ENCODE data around the gene CCDC74A. TPM values are rescaled to one million over a fixed set of nuclear protein-coding genes. Genes with fewer than 3 reads are reported as not detected.
"Not testable (repeated sequence)": the region's sequence is repeated elsewhere in the genome, so short reads cannot be mapped to it uniquely, and the experiment has no call there.

CCDC74A gene
- 1.1 TPM for total RNA-seq
- long read RNA-seq, partial matches to known transcripts, result 0 of 6 reads
- long read RNA-seq, other reads (novel, unspliced or antisense), result 5 of 6 reads

DNA sequence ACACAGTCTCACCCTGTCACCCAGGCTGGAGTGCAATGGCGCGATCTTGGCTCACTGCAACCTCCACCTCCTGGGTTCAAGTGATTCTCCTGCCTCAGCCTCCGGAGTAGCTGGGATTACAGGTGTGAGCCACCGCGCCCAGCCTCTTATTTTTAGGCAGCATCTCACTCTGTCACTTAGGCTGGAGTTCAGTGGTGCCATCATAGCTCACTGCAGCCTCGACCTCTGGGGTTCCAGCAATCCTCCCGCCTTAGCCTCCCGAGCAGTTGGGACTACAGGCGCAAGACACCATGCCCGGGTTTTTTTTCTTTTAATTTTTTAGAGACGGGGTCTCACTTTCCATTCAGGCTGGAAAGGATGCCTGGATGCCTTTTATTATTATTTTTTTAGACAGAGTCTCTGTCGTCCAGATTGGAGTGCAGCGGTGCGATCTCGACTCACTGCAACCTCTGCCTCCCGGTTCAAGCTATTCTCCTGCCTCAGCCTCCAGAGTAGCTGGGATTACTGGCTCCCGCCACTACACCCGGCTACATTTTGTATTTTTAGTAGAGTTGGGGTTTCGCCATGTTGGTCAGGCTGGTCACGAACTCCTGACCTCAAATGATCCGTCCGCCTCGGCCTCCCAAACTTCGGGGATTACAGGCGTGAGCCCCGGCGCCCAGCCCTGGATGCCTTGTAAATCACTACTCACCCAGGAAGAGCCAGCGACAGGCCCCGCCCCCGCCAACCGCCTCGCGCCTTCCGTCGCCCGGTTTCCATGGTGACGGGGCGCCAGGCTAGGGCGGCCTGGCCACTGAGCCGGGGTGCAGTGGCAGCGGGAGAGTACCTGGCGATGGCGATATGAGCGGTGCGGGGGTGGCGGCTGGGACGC, at the start of gene CCDC74A:
TSS of gene CCDC74A (plus strand) at position 758 of the 871 bp plus-strand sequence. CDS start at position 841, 83 bp downstream.
- peak; percentile 77 for DNase-seq (ENCODE audit: low spot score)
- intact Hi-C loops (cut with DNase I), result not testable (repeated sequence)

GRCh38 chr2:131478074-131478849, 49.4 kb upstream of the CCDC74A start:
- intact Hi-C loops (cut with DNase I); DNase-seq (ENCODE audit: low spot score): not testable (repeated sequence)

DNA sequence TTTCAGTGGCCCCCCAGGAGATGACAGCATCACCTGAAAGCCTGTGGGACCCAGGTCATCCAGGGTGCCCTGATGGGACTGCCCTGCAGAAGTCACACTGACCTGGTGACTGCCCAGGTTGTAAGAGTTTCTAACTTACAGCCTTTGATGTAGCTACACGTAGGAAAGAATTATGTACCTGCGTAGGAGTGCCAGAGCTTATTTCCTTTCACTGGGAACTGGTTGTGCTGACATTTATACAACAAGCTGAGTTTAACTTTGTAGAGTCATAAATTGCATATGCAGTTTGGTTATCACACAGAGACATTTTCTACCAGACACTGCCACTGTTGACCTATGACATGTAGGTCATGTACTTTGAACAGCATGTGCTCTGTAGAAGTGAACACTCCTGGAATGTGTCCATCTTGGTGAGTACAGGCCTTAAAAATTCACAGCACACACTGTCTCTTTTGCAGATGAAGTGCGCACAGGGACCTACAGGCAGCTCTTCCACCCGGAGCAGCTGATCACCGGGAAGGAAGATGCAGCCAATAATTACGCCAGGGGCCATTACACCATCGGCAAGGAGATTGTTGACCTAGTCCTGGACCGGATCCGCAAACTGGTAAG, 48.7 kb upstream of the CCDC74A start:
- DNase-seq (ENCODE audit: low spot score); intact Hi-C loops (cut with DNase I): not testable (repeated sequence)

GRCh38 chr2:131480351-131480750, 47.3 kb upstream of the CCDC74A start:
- intact Hi-C loops (cut with DNase I); DNase-seq (ENCODE audit: low spot score): not testable (repeated sequence)

GRCh38 chr2:131482506-131483155, 45.1 kb upstream of the CCDC74A start:
- intact Hi-C loops (cut with DNase I); DNase-seq (ENCODE audit: low spot score): not testable (repeated sequence)

GRCh38 chr2:131483981-131484820, 43.5 kb upstream of the CCDC74A start:
- intact Hi-C loops (cut with DNase I); DNase-seq (ENCODE audit: low spot score): not testable (repeated sequence)

- DNase-seq (ENCODE audit: low spot score), result peak; percentile 56
- intact Hi-C loops (cut with DNase I), result not testable (repeated sequence)
Measured at GRCh38 chr2:131484906-131485460, 42.7 kb upstream of the CCDC74A start.

- DNase-seq (ENCODE audit: low spot score), result peak; percentile 46
- intact Hi-C loops (cut with DNase I), result not testable (repeated sequence)
Measured at GRCh38 chr2:131486201-131486902, 41.3 kb upstream of the CCDC74A start.

GRCh38 chr2:131488306-131489205, 39.1 kb upstream of the CCDC74A start:
- no peak for DNase-seq (ENCODE audit: low spot score)
- intact Hi-C loops (cut with DNase I), result no loop called here

DNA sequence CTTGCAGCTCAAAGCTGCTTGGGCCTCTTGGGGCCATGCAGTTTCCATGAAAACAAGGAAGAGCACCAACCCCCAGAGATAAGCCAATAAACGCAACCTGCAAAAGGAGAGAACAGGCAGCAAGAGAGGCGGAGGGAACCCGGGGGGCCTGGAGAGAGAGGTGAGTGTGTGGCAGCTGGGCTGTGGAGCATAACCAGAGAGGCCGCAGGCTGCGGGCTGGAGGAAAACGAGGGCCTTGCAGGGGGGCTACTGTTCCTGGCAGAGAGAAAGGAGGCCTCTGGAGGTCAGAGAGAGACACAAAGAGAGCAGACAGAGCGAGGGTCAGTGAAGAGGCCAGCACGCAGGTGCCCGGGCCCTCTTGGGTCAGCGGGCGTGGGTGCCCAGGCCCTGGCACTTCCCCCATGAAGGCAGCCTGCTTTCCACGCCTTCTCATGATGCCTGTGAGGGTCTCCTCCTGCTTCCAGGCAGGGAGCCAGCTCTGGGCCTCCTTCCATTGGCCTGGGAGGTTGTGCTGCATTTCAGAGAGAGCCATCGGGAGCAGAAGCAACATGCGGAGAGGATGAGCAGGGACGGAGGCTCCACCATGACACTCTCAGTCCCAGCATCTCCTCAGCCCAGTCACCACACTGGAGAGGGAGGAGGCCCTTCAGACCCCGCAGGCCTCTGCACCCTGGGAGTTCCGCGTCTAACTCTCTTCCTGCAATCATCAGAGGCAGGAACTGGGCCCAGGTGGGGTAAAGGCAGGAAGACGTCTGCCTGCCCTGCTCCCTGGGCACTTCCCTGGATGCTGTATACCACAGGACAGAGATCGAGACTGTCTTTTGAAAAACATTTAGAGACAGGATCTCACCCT, 36.8 kb upstream of the CCDC74A start:
- not testable (repeated sequence) for DNase-seq (ENCODE audit: low spot score)
- intact Hi-C loops (cut with DNase I), result loop anchor here (10.0 kb wide), 1 partner anchor 184 kb away; no protein-coding TSS in a partner anchor

DNA sequence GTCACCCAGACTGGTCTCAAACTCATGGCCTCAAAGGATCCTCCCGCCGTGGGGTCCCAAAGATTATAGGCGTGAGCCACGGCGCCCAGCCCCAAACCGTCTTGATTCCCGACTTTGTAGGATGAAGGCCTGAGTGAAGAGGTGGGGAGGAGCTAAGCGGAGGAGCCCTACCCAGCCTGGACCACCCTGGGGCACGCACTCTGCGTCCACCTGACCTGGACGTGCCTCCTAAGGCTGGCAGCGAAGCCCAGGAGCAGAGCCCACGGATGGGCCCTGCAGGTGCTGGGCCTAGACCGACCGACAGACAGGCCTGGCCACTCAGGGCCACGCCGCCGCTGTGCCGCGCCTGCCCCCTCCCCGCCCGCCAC, 36.2 kb upstream of the CCDC74A start:
- not testable (repeated sequence) for DNase-seq (ENCODE audit: low spot score)
- intact Hi-C loops (cut with DNase I), result loop anchor here (10.0 kb wide), 1 partner anchor 183 kb away; no protein-coding TSS in a partner anchor

GRCh38 chr2:131492015-131492417, 35.7 kb upstream of the CCDC74A start, which contains the start of gene MZT2A:
MZT2A (minus strand) TSS chr2:131492397; CDS start chr2:131492376, 21 bp downstream.
- intact Hi-C loops (cut with DNase I), result loop anchor here (10.0 kb wide), 1 partner anchor 183 kb away; no protein-coding TSS in a partner anchor
- DNase-seq (ENCODE audit: low spot score), result not testable (repeated sequence)

- DNase-seq (ENCODE audit: low spot score), result peak; percentile 96
- intact Hi-C loops (cut with DNase I), result loop anchor here (10.0 kb wide), 1 partner anchor 182 kb away; no protein-coding TSS in a partner anchor
Measured at GRCh38 chr2:131492418-131493198, 35.1 kb upstream of the CCDC74A start.

DNA sequence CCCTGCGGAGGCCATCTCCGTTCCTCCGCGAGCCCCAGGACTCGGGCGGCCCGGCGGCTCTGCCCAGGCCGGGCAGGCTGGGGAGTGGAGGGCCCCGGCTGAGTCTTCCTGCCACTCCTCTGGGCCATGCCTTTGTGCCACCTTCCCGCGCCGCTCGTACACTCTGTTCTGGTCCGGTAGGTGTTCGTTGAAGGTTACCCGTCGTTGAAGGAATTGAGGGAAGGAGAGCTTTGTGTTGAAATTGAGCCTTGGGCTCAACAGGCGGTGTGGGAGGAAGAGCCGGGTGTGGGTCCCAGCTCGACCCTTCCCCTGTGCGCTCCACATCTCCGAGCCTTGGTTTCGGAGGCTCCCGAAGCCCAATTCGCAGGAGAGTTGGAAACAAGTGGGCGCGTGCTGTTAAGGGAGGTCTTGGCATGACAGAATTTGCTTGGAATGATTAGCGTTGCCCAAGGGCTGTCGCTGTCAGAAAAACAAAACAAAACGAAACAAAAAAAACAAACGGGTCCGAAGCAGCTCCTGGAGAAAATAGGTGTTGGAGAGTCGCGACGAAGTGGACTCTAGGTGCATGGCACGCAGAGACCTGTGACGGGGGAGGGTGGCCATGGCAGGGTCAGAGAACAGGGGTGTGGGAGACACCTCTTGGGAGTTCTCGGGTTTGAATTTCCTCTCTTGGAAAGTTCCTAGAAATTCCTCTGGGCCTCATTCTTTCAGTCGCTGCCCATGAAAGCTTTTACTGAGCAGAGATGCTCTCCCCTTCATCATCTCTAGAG, 34.3 kb upstream of the CCDC74A start:
- DNase-seq (ENCODE audit: low spot score), result no peak
- intact Hi-C loops (cut with DNase I), result loop anchor here (10.0 kb wide), 1 partner anchor 181 kb away; no protein-coding TSS in a partner anchor
